GM12878 (cell line): ENCODE measurements around the gene LHFPL2. TPM values are rescaled to one million over a fixed set of nuclear protein-coding genes. Genes with fewer than 3 reads are reported as not detected.

ENCODE experiments used
- ATAC-seq: fragments of 200-7000 bp; cut with Tn5 transposase; 3 replicates; pipeline ENCODE4 v1.9.1; 2020; ENCODE audit warnings: mild to moderate bottlenecking, moderate library complexity
- BruUV-seq: library from RNA; stranded (reverse); fragments of 400-500 nt; replicated peaks from 2 replicates; lab custom pipeline; 2021; lab: Mats Ljungman, UMichigan
- CTCF ChIA-PET: fragments of 300-600 bp; sonication (Branson Sonifier 250); formaldehyde crosslinking; extraction: SDS; loops from one replicate; lab custom pipeline; 2021; ENCODE audit warnings: inconsistent platforms; lab: Yijun Ruan, JAX
- POLR2A ChIA-PET: fragments of 350-600 bp; formaldehyde crosslinking; extraction: SDS; loops from one replicate; lab custom pipeline; 2021; ENCODE audit warnings: inconsistent platforms; lab: Charles Lee
- RAD21 ChIA-PET: fragments of 300-600 bp; sonication (Branson Sonifier 250); formaldehyde crosslinking; loops from one replicate; lab custom pipeline; 2023; ENCODE audit warnings: antibody characterized with exemption; ENCODE audit not compliant: unreplicated experiment; lab: Charles Lee
- SMC1A ChIA-PET: fragments of 300-600 bp; sonication (Branson Sonifier 250); formaldehyde crosslinking; loops from one replicate; lab custom pipeline; 2023; ENCODE audit not compliant: unreplicated experiment, uncharacterized antibody; lab: Charles Lee
- DNase-seq: peaks from one replicate; pipeline ENCODE4 v3.0.0-alpha.2; 2011; ENCODE audit warnings: low read depth, low spot score
- FAIRE-seq: peaks from 3 replicates; lab custom pipeline; 2011; peaks lifted over from hg19 to GRCh38; lab: Jason Lieb, UNC
- H2AFZ ChIP-seq: 2 replicates; pipeline ENCODE4 v1.6.0; 2011; ENCODE audit warnings: low read depth, low read length, control low read depth; ENCODE audit not compliant: control insufficient read depth
- H3K27ac ChIP-seq: 2 replicates; pipeline ENCODE4 v1.5.1; 2011; ENCODE audit warnings: control low read depth; ENCODE audit not compliant: control insufficient read depth, insufficient read depth
- H3K27me3 ChIP-seq, 2 experiments: replicated peaks in 1 of 2; 2 replicates each; pipeline versions ENCODE4 v1.6.0 to v1.6.1; 2011; ENCODE audit warnings: low read length in 1 of 2; ENCODE audit not compliant: control insufficient read depth in 2 of 2, insufficient read depth in 2 of 2
- H3K36me3 ChIP-seq, 2 experiments: 2 replicates each; pipeline ENCODE4 v1.5.1; 2011; ENCODE audit warnings: low read length in 1 of 2; ENCODE audit not compliant: control insufficient read depth in 2 of 2, insufficient read depth in 2 of 2
- H3K4me1 ChIP-seq: 2 replicates; pipeline ENCODE4 v1.6.1; 2011; ENCODE audit warnings: mild to moderate bottlenecking, low read length, moderate library complexity, mixed read lengths; ENCODE audit not compliant: control insufficient read depth, insufficient read depth
- H3K4me2 ChIP-seq: 2 replicates; pipeline ENCODE4 v1.6.0; 2011; ENCODE audit warnings: control low read depth; ENCODE audit not compliant: control insufficient read depth, insufficient read depth
- H3K4me3 ChIP-seq: fragments of 200-600 bp; sonication (generic); 2 replicates; pipeline ENCODE4 v1.5.1; 2016
- H3K79me2 ChIP-seq: 2 replicates; pipeline ENCODE4 v1.6.0; 2011; ENCODE audit warnings: low read length; ENCODE audit not compliant: control insufficient read depth, insufficient read depth
- H3K9ac ChIP-seq: 2 replicates; pipeline ENCODE4 v1.8.0; 2011; ENCODE audit warnings: low read length, control low read depth, mixed read lengths; ENCODE audit not compliant: control insufficient read depth, insufficient read depth
- H3K9me3 ChIP-seq: replicated peaks from 3 replicates; pipeline ENCODE4 v1.5.1; 2011; ENCODE audit warnings: mild to moderate bottlenecking, low read length; ENCODE audit not compliant: control insufficient read depth, insufficient read depth
- H4K20me1 ChIP-seq: 2 replicates; pipeline ENCODE4 v1.6.0; 2011; ENCODE audit not compliant: control insufficient read depth, insufficient read depth
- NFYA ChIP-seq: IDR thresholded peaks from 2 replicates; pipeline ENCODE4 v1.6.1; 2011; ENCODE audit warnings: low read depth, mild to moderate bottlenecking, low read length, improper control_type of control experiment, borderline replicate concordance
- POLR2AphosphoS5 ChIP-seq: IDR thresholded peaks from 2 replicates; pipeline ENCODE4 v1.6.1; 2011; ENCODE audit warnings: mild to moderate bottlenecking, low read length, inconsistent platforms
- SREBF1 ChIP-seq: IDR thresholded peaks from 2 replicates; pipeline ENCODE4 v1.6.1; 2012; ENCODE audit warnings: mild to moderate bottlenecking, low read length
- SREBF2 ChIP-seq: IDR thresholded peaks from 2 replicates; pipeline ENCODE4 v1.6.1; 2012; ENCODE audit warnings: mild to moderate bottlenecking, low read length
- YBX1 ChIP-seq: fragments of 450-650 bp; IDR thresholded peaks from 2 replicates; pipeline ENCODE4 v1.6.1; 2016; ENCODE audit warnings: antibody characterized with exemption
- WGBS: methylation state at CpG from one replicate; pipeline ENCODE4 v1.1.6; 2016; ENCODE audit warnings: low lambda C conversion rate; ENCODE audit not compliant: insufficient replicate concordance, insufficient coverage; ENCODE audit errors: missing lambda C conversion rate; 5-methylcytosine and 5-hydroxymethylcytosine counted together
- in situ Hi-C: fragments of 300-500 bp; cut with MboI; formaldehyde crosslinking; loops from 9 replicates; pipeline ENCODE4 v1.14.3; 2018; ENCODE audit warnings: mixed read lengths
- intact Hi-C: fragments of 100-400 bp; cut with micrococcal nuclease; formaldehyde crosslinking; loops from one replicate; pipeline ENCODE4 v1.14.2; 2022; ENCODE audit not compliant: unreplicated experiment
- polyA plus RNA-seq, 11 experiments: library from polyadenylated mRNA; depleted of rRNA in 4 of 11; unstranded in 6 of 11; stranded (reverse) in 5 of 11; fragments of >200 nt; fragmentation: Nextera tagmentation in 4 of 11; fragmentation: Illumina TruSeq in 1 of 11; extraction: Ambion mirVana in 4 of 11; extraction: Trizol in 1 of 11; gene quantifications; 1 replicate in 1 of 11; 2 replicates in 10 of 11; pipeline versions ENCODE4 v1.2.1 to v1.2.3, GENCODE V29; 2011 to 2016; ENCODE audit warnings: inconsistent platforms in 2 of 11, missing spikeins in 2 of 11, low read depth in 1 of 11
- total RNA-seq, 4 experiments: library from RNA; depleted of rRNA in 3 of 4; stranded (reverse); fragments of >200 nt in 3 of 4; fragmentation: Illumina TruSeq in 1 of 4; extraction: Trizol in 1 of 4; gene quantifications; 2 replicates each; pipeline versions ENCODE4 v1.2.1 to v1.2.3, GENCODE V29; 2013 to 2021
- TF ChIP-seq, protein P1 (sequence below): fragments of 450-650 bp; IDR thresholded peaks from 2 replicates; pipeline ENCODE4 v1.6.1; 2017; ENCODE audit warnings: borderline replicate concordance
- TF ChIP-seq, protein P2 (sequence below): fragments of 450-650 bp; IDR thresholded peaks from 2 replicates; pipeline ENCODE4 v1.6.1; 2016; ENCODE audit warnings: mild to moderate bottlenecking
- TF ChIP-seq, protein P3 (sequence below): fragments of 450-650 bp; IDR thresholded peaks from 2 replicates; pipeline ENCODE4 v1.6.1; 2018; ENCODE audit warnings: mild to moderate bottlenecking, low read depth, moderate library complexity; ENCODE audit not compliant: partially characterized antibody
- TF ChIP-seq, protein P4 (sequence below): fragments of 450-650 bp; IDR thresholded peaks from 2 replicates; pipeline ENCODE4 v1.6.1; 2017; ENCODE audit warnings: mild to moderate bottlenecking, low read depth, inconsistent platforms; ENCODE audit not compliant: poor library complexity, severe bottlenecking
- TF ChIP-seq, protein P5 (sequence below): IDR thresholded peaks from 2 replicates; pipeline ENCODE4 v1.6.1; 2011; ENCODE audit warnings: borderline replicate concordance, low read depth, mild to moderate bottlenecking, moderate library complexity, low read length; ENCODE audit not compliant: insufficient read depth, poor library complexity, severe bottlenecking
- TF ChIP-seq, protein P6 (sequence below): fragments of 450-650 bp; IDR thresholded peaks from 2 replicates; pipeline ENCODE4 v1.6.1; 2016; ENCODE audit warnings: mild to moderate bottlenecking

Gene LHFPL2
- total and polyA plus RNA-seq, 10 of the 15 experiments (the other 5 are each of a cell fraction or from before 2014, with no cell fraction given), result 4.1 to 21.8 (median 12.5) TPM

DNA sequence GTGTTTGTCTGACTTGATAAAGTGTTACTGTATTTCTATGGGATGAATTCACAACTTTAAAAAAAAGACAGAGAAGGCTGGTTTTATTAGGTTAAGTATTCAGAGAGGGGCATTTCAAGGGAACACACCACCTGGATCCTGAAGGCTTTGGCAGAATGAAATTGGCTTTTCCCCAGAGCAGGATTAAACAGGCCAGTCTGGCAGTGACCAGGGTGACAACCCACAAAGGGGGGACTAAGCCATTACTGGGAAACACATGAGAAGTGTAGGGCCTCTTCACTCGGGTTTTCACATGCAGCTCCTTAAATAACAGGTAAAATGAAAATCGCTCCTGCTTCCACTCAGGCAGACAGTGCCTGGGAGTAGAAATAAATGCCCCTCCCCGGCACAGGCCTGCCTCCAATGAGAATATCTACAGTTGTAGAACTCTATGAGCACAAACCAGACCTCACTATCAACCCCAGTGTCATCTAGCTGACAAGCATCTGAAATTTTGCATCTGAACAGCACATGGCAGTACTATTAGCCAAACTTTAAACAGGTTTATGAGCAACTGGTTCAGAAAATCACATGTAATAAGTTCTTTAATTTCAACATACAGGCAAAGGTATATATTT is 85.8 kb downstream of the LHFPL2 start:
- FAIRE-seq (no peak), DNase-seq (no peak), ATAC-seq (no peak)
- Histone ChIP-seq H3K4me1 (peaks cover 4% of the 10 kb centered on the region; the same call in 1 of the 2 replicates), H3K36me3 (peaks cover 2 to 9% of the 10 kb centered on the region in 2 experiments; a peak in 3 of 4 replicates), H4K20me1 (no peaks in the 10 kb centered on the region), H3K27ac (no peak overlapping the region), H3K79me2 (no peaks in the 10 kb centered on the region; the same call in 1 of the 2 replicates), H3K9ac (no peak overlapping the region), H3K9me3 (peaks cover 2% of the 10 kb centered on the region; the same call in 2 of the 3 replicates), H3K4me3 (no peak overlapping the region), H3K4me2 (no peak overlapping the region), H2AFZ (no peak overlapping the region), H3K27me3 (no peaks in the 10 kb centered on the region)
- in situ Hi-C loops (no loop called here), intact Hi-C loops (no loop called here)
- SMC1A ChIA-PET, result interaction anchor here (0.8 to 3.4 kb wide), 2 partner anchors 9 to 19 kb away, joined by 3 to 13 read pairs; no protein-coding TSS in a partner anchor
- 75% methylated on average over 3 of the region's 3 CpGs for WGBS
- no TSS peak for BruUV-seq
- RAD21 ChIA-PET, result no interaction called here
- POLR2A ChIA-PET, result no interaction called here
- CTCF ChIA-PET, result no interaction called here
- TF ChIP-seq, protein P1, sequence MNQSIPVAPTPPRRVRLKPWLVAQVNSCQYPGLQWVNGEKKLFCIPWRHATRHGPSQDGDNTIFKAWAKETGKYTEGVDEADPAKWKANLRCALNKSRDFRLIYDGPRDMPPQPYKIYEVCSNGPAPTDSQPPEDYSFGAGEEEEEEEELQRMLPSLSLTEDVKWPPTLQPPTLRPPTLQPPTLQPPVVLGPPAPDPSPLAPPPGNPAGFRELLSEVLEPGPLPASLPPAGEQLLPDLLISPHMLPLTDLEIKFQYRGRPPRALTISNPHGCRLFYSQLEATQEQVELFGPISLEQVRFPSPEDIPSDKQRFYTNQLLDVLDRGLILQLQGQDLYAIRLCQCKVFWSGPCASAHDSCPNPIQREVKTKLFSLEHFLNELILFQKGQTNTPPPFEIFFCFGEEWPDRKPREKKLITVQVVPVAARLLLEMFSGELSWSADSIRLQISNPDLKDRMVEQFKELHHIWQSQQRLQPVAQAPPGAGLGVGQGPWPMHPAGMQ, result no peak
- TF ChIP-seq, protein P2, sequence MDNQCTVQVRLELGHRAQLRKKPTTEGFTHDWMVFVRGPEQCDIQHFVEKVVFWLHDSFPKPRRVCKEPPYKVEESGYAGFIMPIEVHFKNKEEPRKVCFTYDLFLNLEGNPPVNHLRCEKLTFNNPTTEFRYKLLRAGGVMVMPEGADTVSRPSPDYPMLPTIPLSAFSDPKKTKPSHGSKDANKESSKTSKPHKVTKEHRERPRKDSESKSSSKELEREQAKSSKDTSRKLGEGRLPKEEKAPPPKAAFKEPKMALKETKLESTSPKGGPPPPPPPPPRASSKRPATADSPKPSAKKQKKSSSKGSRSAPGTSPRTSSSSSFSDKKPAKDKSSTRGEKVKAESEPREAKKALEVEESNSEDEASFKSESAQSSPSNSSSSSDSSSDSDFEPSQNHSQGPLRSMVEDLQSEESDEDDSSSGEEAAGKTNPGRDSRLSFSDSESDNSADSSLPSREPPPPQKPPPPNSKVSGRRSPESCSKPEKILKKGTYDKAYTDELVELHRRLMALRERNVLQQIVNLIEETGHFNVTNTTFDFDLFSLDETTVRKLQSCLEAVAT, result no peak
- TF ChIP-seq, protein P3, sequence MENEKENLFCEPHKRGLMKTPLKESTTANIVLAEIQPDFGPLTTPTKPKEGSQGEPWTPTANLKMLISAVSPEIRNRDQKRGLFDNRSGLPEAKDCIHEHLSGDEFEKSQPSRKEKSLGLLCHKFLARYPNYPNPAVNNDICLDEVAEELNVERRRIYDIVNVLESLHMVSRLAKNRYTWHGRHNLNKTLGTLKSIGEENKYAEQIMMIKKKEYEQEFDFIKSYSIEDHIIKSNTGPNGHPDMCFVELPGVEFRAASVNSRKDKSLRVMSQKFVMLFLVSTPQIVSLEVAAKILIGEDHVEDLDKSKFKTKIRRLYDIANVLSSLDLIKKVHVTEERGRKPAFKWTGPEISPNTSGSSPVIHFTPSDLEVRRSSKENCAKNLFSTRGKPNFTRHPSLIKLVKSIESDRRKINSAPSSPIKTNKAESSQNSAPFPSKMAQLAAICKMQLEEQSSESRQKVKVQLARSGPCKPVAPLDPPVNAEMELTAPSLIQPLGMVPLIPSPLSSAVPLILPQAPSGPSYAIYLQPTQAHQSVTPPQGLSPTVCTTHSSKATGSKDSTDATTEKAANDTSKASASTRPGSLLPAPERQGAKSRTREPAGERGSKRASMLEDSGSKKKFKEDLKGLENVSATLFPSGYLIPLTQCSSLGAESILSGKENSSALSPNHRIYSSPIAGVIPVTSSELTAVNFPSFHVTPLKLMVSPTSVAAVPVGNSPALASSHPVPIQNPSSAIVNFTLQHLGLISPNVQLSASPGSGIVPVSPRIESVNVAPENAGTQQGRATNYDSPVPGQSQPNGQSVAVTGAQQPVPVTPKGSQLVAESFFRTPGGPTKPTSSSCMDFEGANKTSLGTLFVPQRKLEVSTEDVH, result no peak
- TF ChIP-seq, protein P4, sequence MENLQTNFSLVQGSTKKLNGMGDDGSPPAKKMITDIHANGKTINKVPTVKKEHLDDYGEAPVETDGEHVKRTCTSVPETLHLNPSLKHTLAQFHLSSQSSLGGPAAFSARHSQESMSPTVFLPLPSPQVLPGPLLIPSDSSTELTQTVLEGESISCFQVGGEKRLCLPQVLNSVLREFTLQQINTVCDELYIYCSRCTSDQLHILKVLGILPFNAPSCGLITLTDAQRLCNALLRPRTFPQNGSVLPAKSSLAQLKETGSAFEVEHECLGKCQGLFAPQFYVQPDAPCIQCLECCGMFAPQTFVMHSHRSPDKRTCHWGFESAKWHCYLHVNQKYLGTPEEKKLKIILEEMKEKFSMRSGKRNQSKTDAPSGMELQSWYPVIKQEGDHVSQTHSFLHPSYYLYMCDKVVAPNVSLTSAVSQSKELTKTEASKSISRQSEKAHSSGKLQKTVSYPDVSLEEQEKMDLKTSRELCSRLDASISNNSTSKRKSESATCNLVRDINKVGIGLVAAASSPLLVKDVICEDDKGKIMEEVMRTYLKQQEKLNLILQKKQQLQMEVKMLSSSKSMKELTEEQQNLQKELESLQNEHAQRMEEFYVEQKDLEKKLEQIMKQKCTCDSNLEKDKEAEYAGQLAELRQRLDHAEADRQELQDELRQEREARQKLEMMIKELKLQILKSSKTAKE, result no peak
- TF ChIP-seq, protein P5, sequence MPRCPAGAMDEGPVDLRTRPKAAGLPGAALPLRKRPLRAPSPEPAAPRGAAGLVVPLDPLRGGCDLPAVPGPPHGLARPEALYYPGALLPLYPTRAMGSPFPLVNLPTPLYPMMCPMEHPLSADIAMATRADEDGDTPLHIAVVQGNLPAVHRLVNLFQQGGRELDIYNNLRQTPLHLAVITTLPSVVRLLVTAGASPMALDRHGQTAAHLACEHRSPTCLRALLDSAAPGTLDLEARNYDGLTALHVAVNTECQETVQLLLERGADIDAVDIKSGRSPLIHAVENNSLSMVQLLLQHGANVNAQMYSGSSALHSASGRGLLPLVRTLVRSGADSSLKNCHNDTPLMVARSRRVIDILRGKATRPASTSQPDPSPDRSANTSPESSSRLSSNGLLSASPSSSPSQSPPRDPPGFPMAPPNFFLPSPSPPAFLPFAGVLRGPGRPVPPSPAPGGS, result no peak
- TF ChIP-seq NFYA (no peak), SREBF1 (no peak), SREBF2 (no peak), POLR2AphosphoS5 (no peak), YBX1 (no peak)
- TF ChIP-seq, protein P6, sequence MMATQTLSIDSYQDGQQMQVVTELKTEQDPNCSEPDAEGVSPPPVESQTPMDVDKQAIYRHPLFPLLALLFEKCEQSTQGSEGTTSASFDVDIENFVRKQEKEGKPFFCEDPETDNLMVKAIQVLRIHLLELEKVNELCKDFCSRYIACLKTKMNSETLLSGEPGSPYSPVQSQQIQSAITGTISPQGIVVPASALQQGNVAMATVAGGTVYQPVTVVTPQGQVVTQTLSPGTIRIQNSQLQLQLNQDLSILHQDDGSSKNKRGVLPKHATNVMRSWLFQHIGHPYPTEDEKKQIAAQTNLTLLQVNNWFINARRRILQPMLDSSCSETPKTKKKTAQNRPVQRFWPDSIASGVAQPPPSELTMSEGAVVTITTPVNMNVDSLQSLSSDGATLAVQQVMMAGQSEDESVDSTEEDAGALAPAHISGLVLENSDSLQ, result no peak
